PFSK-1 (cell line): ENCODE data around the gene SH2D1B.

ENCODE experiments used
- POLR2AphosphoS5 ChIP-seq: IDR thresholded peaks from 2 replicates; pipeline ENCODE4 v1.6.1; 2012; ENCODE audit warnings: low read depth, mild to moderate bottlenecking, control low read depth, low read length, moderate library complexity
- TAF1 ChIP-seq: IDR thresholded peaks from 2 replicates; pipeline ENCODE4 v1.6.1; 2012; ENCODE audit warnings: low read length, control low read depth, borderline replicate concordance; ENCODE audit not compliant: insufficient read depth

- no peak for TF ChIP-seq POLR2AphosphoS5
- no peak for TF ChIP-seq TAF1
These were observed 58.9 kb downstream of the SH2D1B start for GRCh38 chr1:162353078-162353477.
